ENCODE measurements around the gene SHFL.

The SHFL gene

GRCh38 chr19:10135551-10136334 is 49.6 kb downstream of the SHFL start:
- no peak for DNase-seq

- DNase-seq, result no peak
These were observed 50.8 kb downstream of the SHFL start for GRCh38 chr19:10136936-10137335.

- DNase-seq, result no peak
These were observed 51.9 kb downstream of the SHFL start for GRCh38 chr19:10137751-10138682.

GRCh38 chr19:10138879-10139795 is 53.0 kb downstream of the SHFL start:
- peak; percentile 17 for DNase-seq

GRCh38 chr19:10139952-10140351 is 53.8 kb downstream of the SHFL start:
- no peak for DNase-seq

GRCh38 chr19:10141479-10141878 is 55.4 kb downstream of the SHFL start:
- DNase-seq, result no peak

GRCh38 chr19:10141973-10142372 is 55.9 kb downstream of the SHFL start:
- no peak for DNase-seq

Measured in NCI-H1694 (cell line).